ENCODE measurements around the gene STIL. TPM values are rescaled to one million over a fixed set of nuclear protein-coding genes. Genes with fewer than 3 reads are reported as not detected.

The STIL gene
- total RNA-seq, 1 experiment from 2014 or later = 11.9 TPM

DNA sequence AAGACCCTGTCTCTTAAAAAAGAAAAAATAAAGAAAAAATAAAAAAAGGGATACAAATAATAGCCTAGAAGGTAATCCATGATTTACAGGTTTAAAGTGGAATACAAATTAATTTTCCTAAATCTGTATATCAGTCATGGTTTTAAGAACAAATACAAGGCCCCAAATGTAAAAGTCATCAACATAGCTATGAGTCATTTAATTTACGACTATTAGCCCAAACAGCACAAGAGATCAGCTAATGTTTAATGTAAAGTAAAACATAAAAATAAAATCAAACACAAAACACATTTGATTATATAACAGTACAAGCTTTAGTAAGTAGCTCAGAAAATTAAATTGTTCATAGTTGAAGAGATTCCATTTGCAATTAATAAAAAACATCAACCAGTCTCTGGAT, 61.6 kb downstream of the STIL start:
- no peak for DNase-seq (ENCODE audit: low read depth, low spot score)
- in situ Hi-C loops (cut with HindIII; ENCODE audit: low pct_unique_long_range_greater_than_20kb, low sequenced_read_pairs) = no loop called here

DNA sequence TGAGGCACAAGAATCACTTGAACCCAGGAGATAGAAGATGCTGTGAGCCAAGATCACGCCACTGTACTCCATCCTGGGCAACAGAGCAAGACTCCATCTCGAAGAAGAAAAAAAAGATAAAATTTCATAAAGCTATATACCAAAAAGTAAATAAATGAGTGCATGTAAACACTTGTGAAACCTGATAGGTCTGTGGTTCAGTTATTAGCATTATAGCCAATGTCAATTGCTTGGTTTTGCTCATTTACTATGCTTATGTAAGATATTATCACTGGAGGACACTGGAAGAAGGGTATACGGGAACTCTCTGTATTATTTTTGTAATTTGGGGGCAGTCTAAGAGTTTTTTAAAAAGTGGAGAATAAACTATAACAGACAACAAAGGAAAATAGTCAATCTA, 64.2 kb downstream of the STIL start:
- in situ Hi-C loops (cut with HindIII; ENCODE audit: low pct_unique_long_range_greater_than_20kb, low sequenced_read_pairs) = no loop called here
- DNase-seq (ENCODE audit: low read depth, low spot score) = no peak

DNA sequence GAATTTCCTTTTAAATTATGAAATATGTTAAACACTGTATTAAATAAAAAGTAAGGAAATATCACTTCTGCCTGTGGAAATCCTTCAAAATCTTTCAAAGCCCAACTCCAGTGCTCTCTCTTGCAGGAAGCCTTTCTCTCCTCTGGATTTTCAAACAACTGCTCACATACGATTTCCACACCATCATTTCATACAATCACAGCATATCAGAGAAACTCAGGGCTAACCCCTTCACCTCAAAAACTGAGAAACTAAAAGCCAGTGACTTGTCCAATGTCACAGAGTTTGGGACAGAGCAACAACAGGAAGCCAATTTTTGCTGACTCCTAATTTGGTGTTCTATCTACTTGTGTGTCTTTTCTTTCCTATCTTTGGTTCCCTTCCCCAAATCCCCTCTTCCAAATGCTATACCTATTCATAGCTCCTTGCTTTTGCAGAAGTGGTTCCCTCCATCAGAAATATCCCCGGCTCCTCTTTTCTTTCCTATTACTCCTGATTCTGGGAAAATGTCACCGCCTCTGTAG, 69.5 kb downstream of the STIL start:
- in situ Hi-C loops (cut with HindIII; ENCODE audit: low pct_unique_long_range_greater_than_20kb, low sequenced_read_pairs) = no loop called here

DNA sequence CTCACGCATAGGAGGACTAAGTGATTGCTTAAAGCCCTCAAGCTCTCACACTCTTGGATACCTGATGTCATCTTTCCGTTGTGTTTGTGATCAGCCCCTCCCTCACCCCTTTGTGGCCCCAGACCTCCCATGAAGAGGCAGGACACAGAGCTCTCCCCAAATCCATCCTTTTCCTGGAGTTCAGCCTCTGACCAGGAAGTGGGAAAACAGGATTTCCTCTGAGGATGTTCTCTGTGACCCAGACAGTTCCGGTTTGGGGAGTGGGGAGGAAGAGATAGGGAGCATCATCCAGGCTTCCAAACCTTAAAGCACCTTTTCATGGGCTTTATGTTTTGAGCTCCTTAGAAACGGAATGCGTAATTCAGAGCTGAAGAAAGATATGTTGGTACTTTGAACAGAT, 70.0 kb downstream of the STIL start:
- no peak for DNase-seq (ENCODE audit: low read depth, low spot score)
- in situ Hi-C loops (cut with HindIII; ENCODE audit: low pct_unique_long_range_greater_than_20kb, low sequenced_read_pairs) = no loop called here

More for the DNA sequence above, 69.5 kb downstream of the STIL start:
- no peak for DNase-seq (ENCODE audit: low read depth, low spot score)

DNA sequence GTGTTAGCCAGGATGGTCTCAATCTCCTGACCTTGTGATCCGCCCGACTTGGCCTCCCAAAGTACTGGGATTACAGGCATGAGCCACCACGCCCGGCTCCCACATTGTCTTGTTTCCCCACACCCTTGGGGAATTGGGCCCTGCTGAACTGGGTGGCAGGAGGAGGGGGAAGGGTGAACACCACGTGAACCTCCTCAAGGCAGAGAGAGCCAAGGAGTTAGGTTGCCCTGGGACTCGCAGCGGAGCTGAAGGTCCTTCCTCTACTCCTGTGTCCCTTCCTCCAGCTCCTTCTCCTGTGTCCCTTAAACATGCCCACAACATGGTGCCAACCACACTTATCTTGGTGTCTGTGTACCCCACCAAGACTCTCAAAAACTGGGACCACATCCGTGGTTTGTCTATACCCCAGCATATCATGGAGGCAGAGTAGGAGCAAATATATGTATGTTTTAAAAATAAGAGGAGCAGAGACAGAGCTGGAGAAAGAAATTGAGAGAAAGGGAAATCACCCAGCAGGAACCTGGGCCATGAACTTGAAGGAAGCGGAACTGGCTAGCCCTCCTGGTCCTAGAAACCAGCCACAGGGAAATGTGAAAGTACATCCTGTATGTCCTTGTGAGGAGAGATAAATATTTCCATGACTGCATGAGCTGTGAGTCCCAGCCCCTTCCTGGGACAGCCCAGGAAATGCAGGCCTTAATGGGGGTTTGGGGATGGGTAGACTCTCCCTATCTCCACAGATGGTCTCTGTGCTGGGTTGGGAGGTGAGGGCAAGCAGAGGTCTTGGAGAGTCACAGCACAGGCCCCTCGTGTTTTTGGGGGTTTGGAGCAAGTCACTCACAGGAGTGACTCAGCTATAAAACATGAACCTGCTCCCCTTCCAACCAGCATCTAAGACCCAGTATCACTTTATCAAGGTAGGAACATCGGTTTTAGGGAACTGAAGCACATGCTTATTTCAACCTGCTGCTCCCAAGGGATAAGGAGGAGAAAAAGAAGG, 72.5 kb downstream of the STIL start:
- in situ Hi-C loops (cut with HindIII; ENCODE audit: low pct_unique_long_range_greater_than_20kb, low sequenced_read_pairs) = no loop called here
- DNase-seq (ENCODE audit: low read depth, low spot score) = no peak

DNA sequence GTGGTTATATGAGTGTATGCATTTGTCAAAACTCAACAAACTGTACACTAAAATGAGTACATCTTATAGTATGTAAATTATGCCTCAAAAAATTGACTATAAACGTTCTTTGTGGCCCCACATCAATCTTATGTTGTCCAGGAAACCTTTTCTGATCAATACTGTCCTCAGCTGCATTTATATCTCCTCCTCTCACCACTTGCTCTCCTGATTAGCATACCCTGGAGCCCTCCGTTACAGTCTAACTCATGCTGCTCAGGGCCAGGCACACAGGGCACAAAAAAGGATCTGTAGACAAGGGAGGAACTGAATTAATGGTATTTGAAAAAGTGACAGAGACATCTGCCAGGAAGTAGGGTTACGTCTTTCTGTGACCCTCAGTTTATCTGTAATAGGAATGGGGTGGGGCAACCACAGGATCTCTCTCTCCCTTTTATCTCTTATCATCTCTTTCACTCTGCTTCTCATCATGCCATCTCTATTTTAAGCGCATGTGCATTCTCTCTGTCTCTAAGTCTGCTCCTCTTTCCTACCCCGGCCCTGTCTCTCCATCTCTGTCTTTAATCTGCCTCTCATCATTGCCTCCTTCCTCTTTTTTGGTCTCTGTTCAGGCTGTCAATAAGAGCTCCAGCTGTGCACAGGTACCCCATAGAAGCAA, 74.9 kb downstream of the STIL start:
- DNase-seq (ENCODE audit: low read depth, low spot score) = no peak
- in situ Hi-C loops (cut with HindIII; ENCODE audit: low pct_unique_long_range_greater_than_20kb, low sequenced_read_pairs) = no loop called here

DNA sequence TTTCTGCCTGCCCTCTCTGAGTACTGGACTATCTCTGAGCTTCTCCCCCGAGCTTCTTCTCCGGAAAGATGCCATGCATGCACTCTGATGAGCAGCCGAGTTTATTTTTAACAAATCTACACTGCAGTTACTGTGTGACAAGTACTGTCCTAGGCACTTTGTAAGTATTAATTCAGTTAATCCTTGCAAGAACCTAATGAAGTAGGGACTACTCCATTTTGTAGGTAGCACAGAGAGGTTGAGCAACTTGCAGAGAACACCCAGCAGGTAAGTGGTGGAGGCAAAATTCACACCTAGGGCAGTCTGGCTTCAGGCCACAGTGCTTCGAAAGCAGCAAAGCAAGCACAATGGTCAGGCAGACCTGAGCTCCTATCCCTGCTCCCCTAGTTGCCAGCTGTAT, 78.1 kb downstream of the STIL start:
- in situ Hi-C loops (cut with HindIII; ENCODE audit: low pct_unique_long_range_greater_than_20kb, low sequenced_read_pairs) = no loop called here
- no peak for DNase-seq (ENCODE audit: low read depth, low spot score)

DNA sequence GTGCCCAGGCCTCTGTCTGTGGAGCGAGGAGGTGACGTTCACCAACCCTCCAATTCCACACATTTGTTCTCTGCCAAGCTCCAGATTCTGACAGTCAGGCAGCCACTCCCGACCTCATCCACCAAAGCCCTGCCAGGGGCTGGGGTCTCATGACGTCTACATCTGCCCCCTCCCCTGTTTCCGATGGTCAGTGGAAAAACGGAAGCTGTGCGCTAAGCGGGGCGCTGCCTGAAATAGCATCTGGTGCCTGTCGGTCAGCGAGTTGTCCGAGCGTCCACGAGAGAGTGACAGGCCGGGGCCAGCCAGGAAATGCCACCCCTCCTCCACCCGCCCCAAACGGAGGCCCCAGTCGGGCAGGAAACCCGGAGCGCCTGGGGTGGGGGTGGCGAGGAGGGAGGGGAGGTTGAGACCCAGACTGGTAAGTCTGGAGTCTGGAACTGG, 78.7 kb downstream of the STIL start:
- DNase-seq (ENCODE audit: low read depth, low spot score) = no peak
- in situ Hi-C loops (cut with HindIII; ENCODE audit: low pct_unique_long_range_greater_than_20kb, low sequenced_read_pairs) = no loop called here

DNA sequence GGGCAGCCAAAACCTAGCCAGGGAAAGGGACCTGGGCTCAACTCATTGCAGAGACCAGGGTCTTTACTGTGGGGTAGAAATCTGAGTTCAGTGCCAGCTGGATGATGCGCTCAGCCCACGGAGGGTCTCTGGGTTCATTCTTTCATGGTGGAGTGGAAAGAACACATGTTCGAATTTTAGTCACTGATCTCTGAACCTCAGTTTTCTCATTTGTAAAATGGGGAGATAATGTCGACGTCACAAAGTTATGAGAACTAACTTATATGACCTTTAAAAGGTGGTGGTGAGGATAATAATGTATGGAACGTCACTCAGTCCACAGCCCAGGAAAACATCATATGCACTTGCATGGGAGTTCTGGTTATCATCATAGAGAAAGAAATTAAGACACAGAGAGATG, 80.8 kb downstream of the STIL start:
- DNase-seq (ENCODE audit: low read depth, low spot score) = no peak
- in situ Hi-C loops (cut with HindIII; ENCODE audit: low pct_unique_long_range_greater_than_20kb, low sequenced_read_pairs) = no loop called here

DNA sequence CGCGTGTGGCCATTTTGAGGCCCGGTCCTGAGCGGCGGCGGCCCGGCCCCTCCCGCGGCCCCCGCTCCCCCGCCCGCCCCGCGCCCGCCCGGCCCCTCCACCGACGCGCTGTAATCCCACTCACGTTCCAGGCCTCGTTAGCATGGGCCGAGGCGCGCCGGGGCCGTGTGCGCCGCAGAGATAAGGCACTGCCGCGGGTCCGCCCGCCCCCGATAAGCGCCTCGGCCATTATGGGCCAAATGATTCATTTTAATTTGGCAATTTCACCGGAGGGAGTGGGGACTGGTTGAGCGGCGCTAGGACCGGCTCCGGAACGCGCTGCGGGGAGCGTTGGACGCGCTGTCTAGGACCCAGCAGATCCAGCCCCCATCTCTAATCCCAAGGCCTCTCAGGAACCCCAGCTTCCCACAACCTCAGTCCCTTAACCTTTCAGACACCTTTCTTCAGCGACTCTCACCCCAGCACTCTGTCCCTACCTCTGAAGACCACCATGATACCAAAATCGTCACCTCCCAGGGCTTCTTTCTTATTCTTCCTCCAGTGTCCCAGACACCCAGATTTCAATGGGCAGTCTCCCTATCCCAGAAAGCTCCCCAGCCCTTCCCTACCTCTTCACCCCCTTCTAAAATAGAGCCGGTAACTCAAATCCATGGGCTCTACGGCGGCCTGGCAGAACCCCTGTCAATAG, 81.6 kb downstream of the STIL start, which contains the start of gene TAL1:
Gene TAL1, minus strand, starts transcription at position 39 of the 688 bp plus-strand sequence. CDS start 6,337 bp downstream, outside the sequence.
- DNase-seq (ENCODE audit: low read depth, low spot score) = no peak
- in situ Hi-C loops (cut with HindIII; ENCODE audit: low pct_unique_long_range_greater_than_20kb, low sequenced_read_pairs) = no loop called here

DNA sequence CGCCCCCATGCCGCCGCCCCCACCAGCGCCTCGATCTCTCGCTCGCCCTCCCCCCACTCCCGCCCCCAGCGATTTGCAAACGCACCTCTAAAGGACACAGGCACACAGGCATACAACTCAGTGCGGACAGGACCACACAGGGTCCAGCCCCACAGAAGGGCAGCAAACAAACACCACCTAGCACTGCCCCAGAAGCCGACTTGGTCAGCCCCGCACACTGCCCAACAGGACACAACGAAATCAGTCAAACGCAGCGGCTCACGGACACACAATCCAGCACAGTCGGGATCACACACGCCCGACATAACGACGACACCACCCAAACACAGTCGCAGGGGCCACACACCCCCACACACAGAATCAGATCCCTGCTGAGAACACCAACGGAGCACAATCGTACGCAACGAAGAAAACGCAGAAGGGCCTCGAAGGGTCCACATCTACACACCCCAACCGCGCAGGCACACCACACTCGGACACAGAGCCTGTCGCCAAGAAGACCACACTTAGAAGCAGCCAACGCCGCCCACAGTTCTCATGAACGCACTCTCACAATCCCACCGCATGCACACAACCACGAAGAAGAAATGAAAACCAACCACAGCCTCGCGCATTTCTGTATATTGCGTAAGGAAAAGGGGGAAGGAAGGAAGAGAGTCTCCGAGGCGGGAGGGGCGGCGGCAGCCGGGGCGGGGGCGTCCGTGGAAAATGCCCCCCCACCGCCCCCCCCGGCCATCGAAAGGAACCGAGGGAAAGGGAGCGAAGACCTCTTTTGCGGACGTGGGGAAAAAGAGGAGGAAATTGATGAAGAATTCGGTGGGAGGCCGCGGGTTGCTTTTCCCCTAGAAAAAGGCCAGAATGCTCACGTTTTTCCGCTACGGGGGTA, 82.4 kb downstream of the STIL start:
- in situ Hi-C loops (cut with HindIII; ENCODE audit: low pct_unique_long_range_greater_than_20kb, low sequenced_read_pairs) = no loop called here
- DNase-seq (ENCODE audit: low read depth, low spot score) = no peak

DNA sequence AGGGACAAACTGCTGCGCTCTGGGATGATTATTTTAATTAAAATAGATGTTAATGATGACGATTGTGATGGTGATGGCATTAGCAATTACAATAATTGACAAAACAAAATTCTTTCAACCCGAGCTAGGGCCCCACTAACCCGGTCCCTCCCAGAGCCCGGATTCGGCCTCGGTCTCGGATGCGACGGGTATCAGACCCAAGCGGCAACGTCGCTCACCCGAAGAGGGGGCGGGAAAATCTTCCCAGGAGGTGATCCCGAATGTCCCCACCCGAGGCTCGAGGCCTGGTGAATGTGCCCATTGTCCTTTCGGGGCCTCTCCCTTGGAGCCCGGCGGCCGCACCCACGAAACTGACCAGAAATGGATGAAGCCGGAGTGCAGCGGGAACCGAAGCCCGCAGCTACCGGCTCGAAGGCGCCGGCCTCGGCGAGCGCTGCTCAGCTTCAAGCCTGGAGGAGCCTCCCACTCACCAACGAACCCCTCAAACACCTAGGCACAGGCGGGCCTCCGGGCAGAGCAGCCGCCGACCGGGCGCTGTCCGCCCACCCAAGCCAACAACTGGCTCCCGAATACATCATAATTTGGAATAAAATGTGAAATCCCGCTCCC, 83.2 kb downstream of the STIL start:
- in situ Hi-C loops (cut with HindIII; ENCODE audit: low pct_unique_long_range_greater_than_20kb, low sequenced_read_pairs) = no loop called here
- DNase-seq (ENCODE audit: low read depth, low spot score) = no peak

DNA sequence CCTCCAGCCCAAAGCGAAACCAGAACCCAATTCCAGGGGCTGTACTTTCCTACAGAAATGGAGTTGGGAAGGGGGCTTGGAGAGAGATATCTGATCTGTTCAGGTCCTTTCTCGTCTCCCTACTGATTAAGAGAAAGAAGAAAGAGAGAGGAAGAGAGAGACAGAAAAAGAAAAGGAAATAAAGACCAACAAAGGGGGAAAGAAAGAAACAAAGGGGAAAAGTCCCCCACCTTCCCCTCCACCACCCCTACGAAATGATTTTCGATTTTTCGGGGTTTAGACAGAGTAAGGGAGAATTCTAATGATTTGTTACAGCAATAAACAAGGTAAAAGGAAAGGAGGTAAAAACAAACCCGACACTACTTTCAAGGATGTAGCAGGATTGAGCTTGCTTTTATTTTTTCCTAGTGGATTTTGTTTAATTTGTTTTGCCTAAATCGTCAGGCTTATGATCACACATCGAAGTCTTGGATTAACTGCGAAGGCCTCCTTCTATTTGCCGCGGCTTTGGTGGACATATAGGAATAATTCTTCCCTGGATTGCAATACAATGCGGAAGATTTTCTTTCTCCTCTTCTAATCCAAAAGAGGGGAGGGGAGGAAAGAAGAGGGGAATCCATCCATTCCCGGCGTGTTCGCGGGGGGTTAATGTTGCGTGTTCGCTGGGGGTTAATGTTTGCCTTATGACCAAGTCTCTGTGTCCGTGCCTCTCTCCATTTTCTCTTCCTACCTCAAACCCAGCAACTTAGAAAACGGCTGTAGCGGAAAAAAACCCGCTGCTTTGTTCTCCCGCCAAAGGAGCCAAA, 83.9 kb downstream of the STIL start:
- no peak for DNase-seq (ENCODE audit: low read depth, low spot score)
- in situ Hi-C loops (cut with HindIII; ENCODE audit: low pct_unique_long_range_greater_than_20kb, low sequenced_read_pairs) = no loop called here

DNA sequence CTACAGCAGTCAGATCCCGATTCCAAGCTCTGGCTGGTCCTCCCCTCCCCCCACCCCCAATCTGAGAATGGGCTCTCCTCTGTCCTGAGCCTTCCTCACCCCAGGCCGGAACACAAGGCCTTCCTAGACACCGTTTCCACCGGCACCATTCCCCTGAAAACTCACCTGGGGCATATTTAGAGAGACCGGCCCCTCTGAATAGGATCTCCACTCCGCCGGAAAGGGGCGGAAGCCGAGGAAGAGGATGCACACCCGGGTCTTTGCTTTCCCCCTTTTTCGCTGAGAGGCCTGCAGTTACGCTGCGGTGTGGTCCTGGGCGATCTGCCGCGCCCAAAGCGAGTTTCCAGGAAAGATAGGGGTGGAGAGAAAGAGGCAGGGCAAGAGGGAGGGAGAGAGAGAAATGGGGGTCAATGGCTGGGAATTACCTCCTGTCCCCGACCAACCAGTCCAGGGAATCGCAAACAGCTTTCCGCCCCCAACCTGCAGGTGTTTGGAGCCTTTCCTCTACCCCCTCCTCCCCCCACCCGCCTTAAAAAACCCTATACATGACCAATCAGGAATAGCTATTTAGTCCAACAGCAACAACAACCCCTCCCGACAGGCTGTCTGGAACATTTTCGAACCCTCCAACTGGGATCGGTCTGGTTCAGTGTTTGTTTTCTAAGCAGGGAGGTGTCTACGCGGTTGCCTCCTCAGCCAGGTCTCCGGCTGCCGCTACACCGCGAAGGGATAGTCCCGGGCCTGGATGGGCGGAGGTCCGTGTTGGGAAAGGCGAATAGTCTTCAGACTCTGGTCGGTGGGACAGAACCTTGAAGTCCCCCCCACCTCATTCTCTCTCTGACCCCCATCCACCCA, 84.7 kb downstream of the STIL start:
- in situ Hi-C loops (cut with HindIII; ENCODE audit: low pct_unique_long_range_greater_than_20kb, low sequenced_read_pairs) = no loop called here
- DNase-seq (ENCODE audit: low read depth, low spot score) = no peak

DNA sequence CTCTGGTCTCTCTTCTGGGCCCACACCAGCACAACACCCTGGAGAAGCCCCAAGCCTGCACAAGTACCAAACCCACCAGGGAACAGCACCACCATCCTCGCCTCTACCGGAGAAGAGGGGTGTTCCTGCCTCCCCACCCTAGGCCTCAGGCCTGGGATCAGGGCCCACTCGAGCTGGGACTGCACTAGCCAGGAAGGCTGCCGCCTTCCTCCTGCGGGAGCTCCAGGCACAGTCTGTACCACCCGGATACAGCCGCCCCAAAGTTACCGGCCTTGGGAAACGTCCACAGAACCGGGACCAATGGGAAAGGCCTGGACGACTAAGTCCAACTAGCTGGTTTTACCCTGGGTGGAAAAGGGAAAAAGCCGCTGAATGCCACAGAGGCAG, 85.3 kb downstream of the STIL start:
- no peak for DNase-seq (ENCODE audit: low read depth, low spot score)
- in situ Hi-C loops (cut with HindIII; ENCODE audit: low pct_unique_long_range_greater_than_20kb, low sequenced_read_pairs) = no loop called here

Data from SK-MEL-5 (cell line).